ENCODE results near the gene PIH1D2. TPM values are rescaled to one million over a fixed set of nuclear protein-coding genes. Genes with fewer than 3 reads are reported as not detected.

Gene PIH1D2
- total and polyA plus RNA-seq, 2 of the 8 experiments (the other 6 are each of a cell fraction or from before 2014, with no cell fraction given): 0.53 to 0.73 TPM

- Histone ChIP-seq H2BK12ac (ENCODE audit: low read depth, low read length) (no peak overlapping the region), H4K5ac (ENCODE audit: insufficient read length, low read depth, low read length) (no peak overlapping the region), H3K36me3 (ENCODE audit: control insufficient read depth in 2 of 4, insufficient read depth in 4 of 4, low read length in 3 of 4) (peaks cover 0 to 39% (median 20%) of the 10 kb centered on the region in 4 experiments; a peak in 6 of 8 replicates), H3K9me3 (ENCODE audit: insufficient read depth in 2 of 2, low read depth in 1 of 2, low read length in 1 of 2) (no peaks in the 10 kb centered on the region), H3K14ac (ENCODE audit: insufficient read length) (no peak overlapping the region), H3K56ac (replicated peaks; ENCODE audit: insufficient read length, low read depth, low read length) (no peak overlapping the region), H3K4me2 (ENCODE audit: insufficient read depth in 1 of 2, low read depth in 2 of 2, low read length in 2 of 2) (no peak overlapping the region), H2BK5ac (ENCODE audit: low read depth, low read length) (no peak overlapping the region), H2BK15ac (ENCODE audit: low read length) (no peak overlapping the region), H4K91ac (replicated peaks; ENCODE audit: insufficient read length, low read length) (no peak overlapping the region), H2AFZ (ENCODE audit: low read length) (no peak overlapping the region), H3K9ac (replicated peaks in 1 of 4; ENCODE audit: extremely low read depth in 1 of 4, low read depth in 3 of 4, low read length in 3 of 4) (no peak overlapping the region), H3K4me1 (replicated peaks in 1 of 4; ENCODE audit: control insufficient read depth in 3 of 4, insufficient read depth in 4 of 4, low read length in 3 of 4) (no peaks in the 10 kb centered on the region), H3K23ac (ENCODE audit: insufficient read length) (no peak overlapping the region), H3K79me2 (ENCODE audit: control insufficient read depth in 1 of 2, insufficient read depth in 2 of 2, low read length in 2 of 2) (no peaks in the 10 kb centered on the region), H3K18ac (ENCODE audit: extremely low read depth, low read length) (no peak overlapping the region), H3K4ac (replicated peaks; ENCODE audit: insufficient read length, low read depth, low read length) (no peak overlapping the region), H4K20me1 (replicated peaks in 1 of 2; ENCODE audit: control insufficient read depth in 1 of 2, insufficient read depth in 2 of 2, low read length in 2 of 2) (peaks cover 2% of the 10 kb centered on the region in 2 experiments), H3K79me1 (ENCODE audit: low read depth, low read length) (no peaks in the 10 kb centered on the region), H3K27me3 (replicated peaks in 1 of 4; ENCODE audit: control insufficient read depth in 3 of 4, extremely low read depth in 1 of 4, insufficient read depth in 3 of 4, low read length in 3 of 4) (no peaks in the 10 kb centered on the region), H2BK120ac (replicated peaks; ENCODE audit: low read depth, low read length) (no peak overlapping the region), H2AK5ac (ENCODE audit: low read depth, low read length) (no peak overlapping the region), H3K23me2 (ENCODE audit: low read depth, low read length) (no peaks in the 10 kb centered on the region), H2BK20ac (ENCODE audit: low read length) (no peak overlapping the region), H4K8ac (ENCODE audit: extremely low read depth, insufficient read depth, low read length) (no peak overlapping the region), H3K27ac (ENCODE audit: low read depth, low read length) (no peak overlapping the region), H3K4me3 (ENCODE audit: extremely low read depth in 1 of 4, insufficient read depth in 2 of 4, low read depth in 3 of 4, low read length in 4 of 4) (no peak overlapping the region)
- CTCF ChIA-PET (ENCODE audit: partially characterized antibody): interaction anchor here (0.7 to 12.8 kb wide), 2 partner anchors 17 to 18 kb away, joined by 4 to 104 read pairs; no protein-coding TSS in a partner anchor
- TF ChIP-seq BACH1 (IDR thresholded peaks at IDR 0.05; ENCODE audit: low read length) (no peak), JUND (IDR thresholded peaks at IDR 0.05; ENCODE audit: low read length) (no peak), NANOG (IDR thresholded peaks at IDR 0.05; ENCODE audit: insufficient read depth, low read depth, low read length, poor library complexity, severe bottlenecking) (no peak), BCL11A (IDR thresholded peaks at IDR 0.05; ENCODE audit: low read depth in 2 of 2, low read length in 2 of 2) (no peak), CTBP2 (IDR thresholded peaks at IDR 0.05; ENCODE audit: borderline replicate concordance, insufficient read depth, insufficient read length, low read length) (no peak), BRCA1 (IDR thresholded peaks at IDR 0.05; ENCODE audit: low read depth, low read length) (no peak), TBP (IDR thresholded peaks at IDR 0.05; ENCODE audit: low read depth, low read length) (no peak), RAD21 (IDR thresholded peaks at IDR 0.05 in 1 of 2, conservative IDR thresholded peaks at IDR 0.05 in 1 of 2; ENCODE audit: low read depth in 2 of 2, low read length in 2 of 2) (no peak)
- POLR2A ChIA-PET (ENCODE audit: partially characterized antibody): no interaction called here
- no peak for DNase-seq (ENCODE audit: low read depth in 1 of 2, low spot score in 2 of 2)
- no peak for FAIRE-seq
These were observed 22.4 kb upstream of the PIH1D2 start for GRCh38 chr11:112096194-112096593.

Measured in H1 (cell line).